ENCODE results near the gene POC5. TPM values are rescaled to one million over a fixed set of nuclear protein-coding genes. Genes with fewer than 3 reads are reported as not detected.
A peak's percentile ranks its signal among the peaks of the same experiment; 100 is the strongest.

POC5 gene
- total and polyA plus RNA-seq, 2 of the 13 experiments (the other 11 are each of a cell fraction or from before 2014, with no cell fraction given), result 6.9 to 9.3 TPM

DNA sequence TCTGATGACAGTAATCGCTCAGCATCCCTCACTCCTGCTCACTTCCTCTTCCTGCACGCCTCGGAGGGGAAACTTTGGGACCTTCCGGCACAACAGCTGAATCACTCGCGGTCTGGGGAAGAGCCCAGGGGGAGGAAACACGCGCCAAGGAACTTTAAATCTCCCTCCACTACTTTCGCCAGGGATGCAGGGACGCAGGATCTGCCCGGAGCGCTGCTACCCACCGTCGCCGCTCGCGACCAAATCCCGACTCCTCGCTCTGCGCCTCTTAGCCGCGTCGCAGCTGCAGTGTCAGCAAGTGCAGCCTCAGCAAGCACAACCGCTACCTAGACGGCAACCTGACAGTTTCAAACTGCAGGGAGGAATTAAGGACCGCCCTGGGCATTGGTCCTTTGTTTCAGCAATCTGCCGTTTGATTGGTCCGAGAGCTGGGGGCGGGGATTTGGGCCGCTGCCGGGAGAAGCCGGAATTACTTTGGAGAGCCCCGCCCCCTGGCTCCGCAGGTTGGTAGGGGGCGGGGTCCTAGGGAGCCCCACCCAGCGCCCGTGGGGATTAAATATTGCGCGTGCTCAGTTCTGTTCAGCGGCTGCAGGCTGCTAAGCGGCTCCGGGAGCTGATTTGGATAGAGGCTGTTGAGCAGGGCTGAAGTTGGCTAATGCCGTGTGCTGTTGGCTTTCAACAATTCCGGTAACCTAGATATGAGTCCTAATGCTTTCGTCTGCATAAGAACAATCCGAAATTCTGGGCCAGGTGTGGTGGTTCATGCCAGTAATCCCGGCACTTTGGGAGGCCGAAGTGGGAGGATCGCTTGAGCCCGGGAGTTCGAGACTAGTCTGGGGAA, at the start of gene POC5 (continued):
- TF ChIP-seq MXI1 (IDR thresholded peaks at IDR 0.05; ENCODE audit: borderline replicate concordance, low read depth, low read length) (peak; percentile 88; the same call in 1 of the 3 replicates), TBL1XR1 (IDR thresholded peaks at IDR 0.05; ENCODE audit: borderline replicate concordance, low read length, partially characterized antibody) (no peak), ZNF451 (CRISPR knock-in tag; IDR thresholded peaks at IDR 0.05) (no peak), ZFYVE20 (CRISPR knock-in tag; IDR thresholded peaks at IDR 0.05; ENCODE audit: borderline replicate concordance, low read depth) (no peak), GLI4 (CRISPR knock-in tag; IDR thresholded peaks at IDR 0.05; ENCODE audit: borderline replicate concordance) (no peak), DR1 (CRISPR knock-in tag; IDR thresholded peaks at IDR 0.05) (peak; percentile 59; the same call in 1 of the 2 replicates), ZNF24 (IDR thresholded peaks at IDR 0.05) (no peak), ZNF850 (CRISPR knock-in tag; conservative IDR thresholded peaks at IDR 0.05) (no peak), ZNF264 (CRISPR knock-in tag; IDR thresholded peaks at IDR 0.05) (peak; percentile 17; the same call in 1 of the 2 replicates), SALL2 (CRISPR knock-in tag; IDR thresholded peaks at IDR 0.05) (no peak), ZSCAN25 (CRISPR knock-in tag; IDR thresholded peaks at IDR 0.05) (no peak), ZNF879 (CRISPR knock-in tag; IDR thresholded peaks at IDR 0.05) (no peak), ADNP (CRISPR knock-in tag; IDR thresholded peaks at IDR 0.05) (peak; percentile 52; the same call in 1 of the 2 replicates), ZSCAN20 (CRISPR knock-in tag; IDR thresholded peaks at IDR 0.05; ENCODE audit: borderline replicate concordance) (no peak), RNF2 (conservative IDR thresholded peaks at IDR 0.05; ENCODE audit: low read depth) (no peak), NRL (CRISPR knock-in tag; IDR thresholded peaks at IDR 0.05; ENCODE audit: borderline replicate concordance) (peak; percentile 93)
- TF ChIP-seq, protein P1, sequence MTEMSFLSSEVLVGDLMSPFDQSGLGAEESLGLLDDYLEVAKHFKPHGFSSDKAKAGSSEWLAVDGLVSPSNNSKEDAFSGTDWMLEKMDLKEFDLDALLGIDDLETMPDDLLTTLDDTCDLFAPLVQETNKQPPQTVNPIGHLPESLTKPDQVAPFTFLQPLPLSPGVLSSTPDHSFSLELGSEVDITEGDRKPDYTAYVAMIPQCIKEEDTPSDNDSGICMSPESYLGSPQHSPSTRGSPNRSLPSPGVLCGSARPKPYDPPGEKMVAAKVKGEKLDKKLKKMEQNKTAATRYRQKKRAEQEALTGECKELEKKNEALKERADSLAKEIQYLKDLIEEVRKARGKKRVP (CRISPR knock-in tag; IDR thresholded peaks at IDR 0.05), result no peak
- TF ChIP-seq, protein P2, sequence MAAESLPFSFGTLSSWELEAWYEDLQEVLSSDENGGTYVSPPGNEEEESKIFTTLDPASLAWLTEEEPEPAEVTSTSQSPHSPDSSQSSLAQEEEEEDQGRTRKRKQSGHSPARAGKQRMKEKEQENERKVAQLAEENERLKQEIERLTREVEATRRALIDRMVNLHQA (CRISPR knock-in tag; IDR thresholded peaks at IDR 0.05), result no peak
- TF ChIP-seq, protein P3, sequence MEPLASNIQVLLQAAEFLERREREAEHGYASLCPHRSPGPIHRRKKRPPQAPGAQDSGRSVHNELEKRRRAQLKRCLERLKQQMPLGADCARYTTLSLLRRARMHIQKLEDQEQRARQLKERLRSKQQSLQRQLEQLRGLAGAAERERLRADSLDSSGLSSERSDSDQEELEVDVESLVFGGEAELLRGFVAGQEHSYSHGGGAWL (CRISPR knock-in tag; IDR thresholded peaks at IDR 0.05), result peak; percentile 82
- TF ChIP-seq, protein P4, sequence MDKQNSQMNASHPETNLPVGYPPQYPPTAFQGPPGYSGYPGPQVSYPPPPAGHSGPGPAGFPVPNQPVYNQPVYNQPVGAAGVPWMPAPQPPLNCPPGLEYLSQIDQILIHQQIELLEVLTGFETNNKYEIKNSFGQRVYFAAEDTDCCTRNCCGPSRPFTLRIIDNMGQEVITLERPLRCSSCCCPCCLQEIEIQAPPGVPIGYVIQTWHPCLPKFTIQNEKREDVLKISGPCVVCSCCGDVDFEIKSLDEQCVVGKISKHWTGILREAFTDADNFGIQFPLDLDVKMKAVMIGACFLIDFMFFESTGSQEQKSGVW (CRISPR knock-in tag; IDR thresholded peaks at IDR 0.05; ENCODE audit: borderline replicate concordance), result no peak
- TF ChIP-seq, protein P5, sequence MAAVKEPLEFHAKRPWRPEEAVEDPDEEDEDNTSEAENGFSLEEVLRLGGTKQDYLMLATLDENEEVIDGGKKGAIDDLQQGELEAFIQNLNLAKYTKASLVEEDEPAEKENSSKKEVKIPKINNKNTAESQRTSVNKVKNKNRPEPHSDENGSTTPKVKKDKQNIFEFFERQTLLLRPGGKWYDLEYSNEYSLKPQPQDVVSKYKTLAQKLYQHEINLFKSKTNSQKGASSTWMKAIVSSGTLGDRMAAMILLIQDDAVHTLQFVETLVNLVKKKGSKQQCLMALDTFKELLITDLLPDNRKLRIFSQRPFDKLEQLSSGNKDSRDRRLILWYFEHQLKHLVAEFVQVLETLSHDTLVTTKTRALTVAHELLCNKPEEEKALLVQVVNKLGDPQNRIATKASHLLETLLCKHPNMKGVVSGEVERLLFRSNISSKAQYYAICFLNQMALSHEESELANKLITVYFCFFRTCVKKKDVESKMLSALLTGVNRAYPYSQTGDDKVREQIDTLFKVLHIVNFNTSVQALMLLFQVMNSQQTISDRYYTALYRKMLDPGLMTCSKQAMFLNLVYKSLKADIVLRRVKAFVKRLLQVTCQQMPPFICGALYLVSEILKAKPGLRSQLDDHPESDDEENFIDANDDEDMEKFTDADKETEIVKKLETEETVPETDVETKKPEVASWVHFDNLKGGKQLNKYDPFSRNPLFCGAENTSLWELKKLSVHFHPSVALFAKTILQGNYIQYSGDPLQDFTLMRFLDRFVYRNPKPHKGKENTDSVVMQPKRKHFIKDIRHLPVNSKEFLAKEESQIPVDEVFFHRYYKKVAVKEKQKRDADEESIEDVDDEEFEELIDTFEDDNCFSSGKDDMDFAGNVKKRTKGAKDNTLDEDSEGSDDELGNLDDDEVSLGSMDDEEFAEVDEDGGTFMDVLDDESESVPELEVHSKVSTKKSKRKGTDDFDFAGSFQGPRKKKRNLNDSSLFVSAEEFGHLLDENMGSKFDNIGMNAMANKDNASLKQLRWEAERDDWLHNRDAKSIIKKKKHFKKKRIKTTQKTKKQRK (IDR thresholded peaks at IDR 0.05; ENCODE audit: low read length), result no peak
- TF ChIP-seq, protein P6, sequence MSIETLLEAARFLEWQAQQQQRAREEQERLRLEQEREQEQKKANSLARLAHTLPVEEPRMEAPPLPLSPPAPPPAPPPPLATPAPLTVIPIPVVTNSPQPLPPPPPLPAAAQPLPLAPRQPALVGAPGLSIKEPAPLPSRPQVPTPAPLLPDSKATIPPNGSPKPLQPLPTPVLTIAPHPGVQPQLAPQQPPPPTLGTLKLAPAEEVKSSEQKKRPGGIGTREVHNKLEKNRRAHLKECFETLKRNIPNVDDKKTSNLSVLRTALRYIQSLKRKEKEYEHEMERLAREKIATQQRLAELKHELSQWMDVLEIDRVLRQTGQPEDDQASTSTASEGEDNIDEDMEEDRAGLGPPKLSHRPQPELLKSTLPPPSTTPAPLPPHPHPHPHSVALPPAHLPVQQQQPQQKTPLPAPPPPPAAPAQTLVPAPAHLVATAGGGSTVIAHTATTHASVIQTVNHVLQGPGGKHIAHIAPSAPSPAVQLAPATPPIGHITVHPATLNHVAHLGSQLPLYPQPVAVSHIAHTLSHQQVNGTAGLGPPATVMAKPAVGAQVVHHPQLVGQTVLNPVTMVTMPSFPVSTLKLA (IDR thresholded peaks at IDR 0.05), result 0 out of 2 replicates have a peak, but pooled peaks have one; percentile 30
